Endometrium (tissue), 2 donors: ENCODE data around the gene SP5.
"Not testable (repeated sequence)": the region's sequence is repeated elsewhere in the genome, so short reads cannot be mapped to it uniquely, and the experiment has no call there.

Experiments used
- FAIRE-seq: peaks from 2 replicates; lab custom pipeline; 2012; peaks lifted over from hg19 to GRCh38; lab: Jason Lieb, UNC
- donor health status: control.
- donor health status: control.

Gene SP5

GRCh38 chr2:170711196-170711773 is 3.9 kb upstream of the SP5 start:
- no peak for FAIRE-seq

GRCh38 chr2:170711774-170712652 is 3.1 kb upstream of the SP5 start:
- no peak for FAIRE-seq

- no peak for FAIRE-seq
Observed at GRCh38 chr2:170712653-170713542, 2.2 kb upstream of the SP5 start.

- no peak for FAIRE-seq
Observed at GRCh38 chr2:170713543-170714380, 1.4 kb upstream of the SP5 start.

GRCh38 chr2:170714381-170715061 is 616 bp upstream of the SP5 start:
- no peak for FAIRE-seq

GRCh38 chr2:170715932-170716777 is 1.0 kb downstream of the SP5 start:
- FAIRE-seq = no peak

GRCh38 chr2:170716851-170717598 is 1.9 kb downstream of the SP5 start:
- no peak for FAIRE-seq

GRCh38 chr2:170717599-170717963 is 2.4 kb downstream of the SP5 start:
- no peak for FAIRE-seq

GRCh38 chr2:170717991-170718589 is 3.0 kb downstream of the SP5 start:
- no peak for FAIRE-seq

GRCh38 chr2:170719810-170720209 is 4.7 kb downstream of the SP5 start:
- FAIRE-seq = peak; percentile 4

GRCh38 chr2:170721678-170722077 is 6.5 kb downstream of the SP5 start:
- FAIRE-seq = no peak

- FAIRE-seq = peak; percentile 31
Observed at GRCh38 chr2:170722301-170722700, 7.2 kb downstream of the SP5 start.

GRCh38 chr2:170723446-170723958 is 8.4 kb downstream of the SP5 start:
- FAIRE-seq = no peak

GRCh38 chr2:170733798-170734600 is 18.9 kb downstream of the SP5 start:
- no peak for FAIRE-seq

GRCh38 chr2:170734601-170735000 is 19.5 kb downstream of the SP5 start:
- FAIRE-seq = not testable (repeated sequence)

- FAIRE-seq = no peak
Observed at GRCh38 chr2:170736628-170737027, 21.5 kb downstream of the SP5 start.

- FAIRE-seq = no peak
Observed at GRCh38 chr2:170737406-170737805, 22.3 kb downstream of the SP5 start.

- FAIRE-seq = no peak
Observed at GRCh38 chr2:170737821-170738220, 22.7 kb downstream of the SP5 start.
